Measurements from ENCODE around the gene PCSK4. TPM values are rescaled to one million over a fixed set of nuclear protein-coding genes. Genes with fewer than 3 reads are reported as not detected.

PCSK4 gene
- total and polyA plus RNA-seq, 2 of the 4 experiments (the other 2 are of a cell fraction): 0.72 to 1.7 TPM

GRCh38 chr19:1467490-1468273 is 22.5 kb downstream of the PCSK4 start:
- no TSS peak for BruUV-seq (replicated peaks)
- no peak overlapping the region for H3K9ac ChIP-seq (ENCODE audit: low read depth, low read length)
- ATAC-seq (ENCODE audit: low read depth) (no peak), DNase-seq (no peak)
- dilution Hi-C loops (cut with HindIII; ENCODE audit: low sequenced_read_pairs, unreplicated experiment) (no loop called here), in situ Hi-C loops (cut with MboI; ENCODE audit: low sequenced_read_pairs) (no loop called here), intact Hi-C loops (cut with micrococcal nuclease) (no loop called here)
- ChIA-PET POLR2A (ENCODE audit: unreplicated experiment) (no interaction called here), CTCF (no interaction called here)
- H2BK20ac ChIP-seq (ENCODE audit: low read depth, low read length): no peak overlapping the region
- no peak overlapping the region for H4K5ac ChIP-seq (ENCODE audit: low read depth, low read length)
- H3K79me1 ChIP-seq (ENCODE audit: low read depth in 1 of 2, low read length in 2 of 2): peaks cover 0 to 8% of the 10 kb centered on the region in 2 experiments; a peak in 1 of 4 replicates
- no peak overlapping the region for H3K56ac ChIP-seq (ENCODE audit: extremely low read depth, insufficient read depth, low read length)
- no peak overlapping the region for H4K8ac ChIP-seq (ENCODE audit: low read depth in 2 of 2, low read length in 2 of 2)
- TF ChIP-seq MAFK (IDR thresholded peaks at IDR 0.05; ENCODE audit: low read depth, low read length): no peak
- TF ChIP-seq, protein P1, sequence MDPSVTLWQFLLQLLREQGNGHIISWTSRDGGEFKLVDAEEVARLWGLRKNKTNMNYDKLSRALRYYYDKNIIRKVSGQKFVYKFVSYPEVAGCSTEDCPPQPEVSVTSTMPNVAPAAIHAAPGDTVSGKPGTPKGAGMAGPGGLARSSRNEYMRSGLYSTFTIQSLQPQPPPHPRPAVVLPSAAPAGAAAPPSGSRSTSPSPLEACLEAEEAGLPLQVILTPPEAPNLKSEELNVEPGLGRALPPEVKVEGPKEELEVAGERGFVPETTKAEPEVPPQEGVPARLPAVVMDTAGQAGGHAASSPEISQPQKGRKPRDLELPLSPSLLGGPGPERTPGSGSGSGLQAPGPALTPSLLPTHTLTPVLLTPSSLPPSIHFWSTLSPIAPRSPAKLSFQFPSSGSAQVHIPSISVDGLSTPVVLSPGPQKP (IDR thresholded peaks at IDR 0.05; ENCODE audit: borderline replicate concordance, low read depth, low read length): no peak
- no peak overlapping the region for H3K18ac ChIP-seq (ENCODE audit: low read depth, low read length)
- peaks cover 69% of the 10 kb centered on the region for H4K20me1 ChIP-seq (ENCODE audit: insufficient read depth, low read length)
- H3K14ac ChIP-seq (replicated peaks; ENCODE audit: low read depth, low read length): no peak overlapping the region
- H3K9me3 ChIP-seq (ENCODE audit: control insufficient read depth, insufficient read depth, low read length): no peaks in the 10 kb centered on the region; the same call in 1 of the 2 replicates
- H3K4me2 ChIP-seq (ENCODE audit: low read depth, low read length): no peak overlapping the region
- H3K4ac ChIP-seq (ENCODE audit: low read depth, low read length): no peak overlapping the region
- H3K9me1 ChIP-seq (ENCODE audit: insufficient read depth, low read length): no peaks in the 10 kb centered on the region
- no peak overlapping the region for H2BK15ac ChIP-seq (ENCODE audit: low read depth, low read length)
- H3K23ac ChIP-seq (ENCODE audit: low read depth, low read length): no peak overlapping the region
- no peak overlapping the region for H2BK120ac ChIP-seq (ENCODE audit: low read depth, low read length)
- no peak overlapping the region for H2AK5ac ChIP-seq (ENCODE audit: low read depth, low read length)
- peaks cover 21% of the 10 kb centered on the region for H3K4me1 ChIP-seq (ENCODE audit: control insufficient read depth, insufficient read depth, low read length)
- H3K36me3 ChIP-seq (ENCODE audit: control insufficient read depth, insufficient read depth, low read length): no peaks in the 10 kb centered on the region
- H2BK5ac ChIP-seq (ENCODE audit: low read depth, low read length, poor library complexity, severe bottlenecking): no peak overlapping the region
- no peak overlapping the region for H4K91ac ChIP-seq (ENCODE audit: insufficient read depth, low read depth, low read length)
- H2AK9ac ChIP-seq (replicated peaks; ENCODE audit: low read depth, low read length, poor library complexity): no peak overlapping the region
- H3K4me3 ChIP-seq (ENCODE audit: insufficient read depth, low read depth, low read length): no peak overlapping the region
- peaks cover 66% of the 10 kb centered on the region for H3K27me3 ChIP-seq (ENCODE audit: control insufficient read depth, insufficient read depth, low read length)
- no peak overlapping the region for H3K27ac ChIP-seq (ENCODE audit: insufficient read depth, low read length)
- 12% methylated on average over 55 of the region's 92 CpGs; no CpG with 5 or more reads in 1 of the 2 experiments for WGBS, 2 experiments (ENCODE audit: extremely low coverage in 2 of 2, insufficient read length in 1 of 2)
- H2AFZ ChIP-seq (replicated peaks; ENCODE audit: low read length, poor library complexity): no peak overlapping the region

Data from IMR-90 (cell line).